Karpas-422 (cell line): ENCODE measurements around the gene LGR4. TPM values are rescaled to one million over a fixed set of nuclear protein-coding genes. Genes with fewer than 3 reads are reported as not detected.

Experiments used
- DNase-seq: peaks from one replicate; pipeline ENCODE4 v3.0.0-alpha.2; 2015
- H2AFZ ChIP-seq: fragments of 200-600 bp; sonication (generic); 2 replicates; pipeline ENCODE4 v1.6.1; 2014; ENCODE audit warnings: antibody characterized with exemption, low read length, mixed read lengths
- H3K27ac ChIP-seq: fragments of 200-600 bp; sonication (generic); 2 replicates; pipeline ENCODE4 v1.5.1; 2014; ENCODE audit warnings: mild to moderate bottlenecking, low read length, moderate library complexity
- H3K27me3 ChIP-seq: fragments of 200-600 bp; sonication (generic); 2 replicates; pipeline ENCODE4 v1.6.1; 2014; ENCODE audit warnings: low read length, mixed read lengths
- H3K36me3 ChIP-seq: fragments of 200-600 bp; sonication (generic); 2 replicates; pipeline ENCODE4 v1.6.1; 2014; ENCODE audit warnings: low read length, mixed read lengths; ENCODE audit not compliant: insufficient read depth
- H3K4me1 ChIP-seq: fragments of 200-600 bp; sonication (generic); 2 replicates; pipeline ENCODE4 v1.6.1; 2014; ENCODE audit warnings: mild to moderate bottlenecking, low read length, mixed read lengths
- H3K4me2 ChIP-seq: fragments of 200-600 bp; sonication (generic); 2 replicates; pipeline ENCODE4 v1.6.1; 2014; ENCODE audit warnings: low read length, low read depth, mild to moderate bottlenecking; ENCODE audit not compliant: poor library complexity, severe bottlenecking
- H3K4me3 ChIP-seq: fragments of 200-600 bp; sonication (generic); 2 replicates; pipeline ENCODE4 v1.5.1; 2014; ENCODE audit warnings: mild to moderate bottlenecking, antibody characterized with exemption, low read length, mixed read lengths
- H3K79me2 ChIP-seq: fragments of 200-600 bp; sonication (generic); 2 replicates; pipeline ENCODE4 v1.6.1; 2014; ENCODE audit warnings: mild to moderate bottlenecking, low read length, mixed read lengths
- H3K9ac ChIP-seq: fragments of 200-600 bp; sonication (generic); 2 replicates; pipeline ENCODE4 v1.6.0; 2014; ENCODE audit warnings: low read length
- H3K9me2 ChIP-seq: fragments of 200-600 bp; sonication (generic), shearing (Covaris generic); replicated peaks from 2 replicates; pipeline ENCODE4 v1.6.0; 2014; ENCODE audit warnings: mild to moderate bottlenecking, low read length, moderate library complexity; ENCODE audit not compliant: insufficient read depth
- H3K9me3 ChIP-seq: fragments of 300-700, 200-600 bp; sonication (generic); 2 replicates; pipeline ENCODE4 v1.6.1; 2014; ENCODE audit warnings: low read length, mixed read lengths
- H4K20me1 ChIP-seq: fragments of 200-600 bp; sonication (generic); 2 replicates; pipeline ENCODE4 v1.6.1; 2014; ENCODE audit warnings: mild to moderate bottlenecking, antibody characterized with exemption, low read length, low read depth; ENCODE audit not compliant: insufficient read depth
- total RNA-seq: library from RNA; depleted of rRNA; stranded (reverse); fragments of >200 nt; shearing (Covaris generic); gene quantifications from 2 replicates; pipeline ENCODE4 v1.2.3, GENCODE V29; 2014; ENCODE audit warnings: low replicate concordance

LGR4 gene
- total RNA-seq, 1 experiment from 2014 or later = 0.04 TPM

DNA sequence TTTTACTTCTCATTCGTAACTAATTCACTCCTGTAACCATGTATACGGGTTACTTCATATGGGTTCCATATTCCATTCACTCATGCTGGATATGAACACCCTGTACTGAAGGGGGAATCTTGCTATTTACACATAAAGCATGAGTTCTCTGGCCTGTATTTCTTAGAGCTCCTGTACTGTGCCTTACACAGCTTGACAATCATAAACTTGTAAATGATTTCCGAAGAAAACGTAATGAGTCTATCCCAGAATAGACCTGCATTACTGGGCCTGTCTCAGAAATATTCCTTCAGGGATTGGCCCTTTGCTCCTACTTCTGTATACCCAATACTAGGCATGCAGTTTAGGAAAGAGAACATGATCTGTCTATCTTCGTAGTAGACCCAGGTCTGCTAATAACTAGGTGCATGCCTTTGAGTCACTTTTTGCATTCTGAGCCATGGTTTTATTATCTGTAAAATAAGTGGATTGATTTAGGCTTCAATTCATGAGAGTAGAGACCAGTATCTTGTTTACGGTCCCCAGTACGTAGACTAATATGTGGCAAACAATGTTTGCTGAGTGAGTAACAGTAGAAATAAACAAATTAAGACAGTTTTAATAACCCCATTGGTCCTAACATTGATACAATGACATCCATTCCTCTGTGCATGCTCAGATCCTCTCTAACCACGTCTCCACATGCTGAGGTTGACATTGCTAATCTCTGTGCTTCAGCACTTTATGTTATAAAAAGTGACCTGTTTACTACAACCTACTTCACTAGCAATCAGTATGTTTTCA lies 110.8 kb downstream of the LGR4 start:
- Histone ChIP-seq H3K4me2 (peak overlapping the region; percentile 95), H3K9me2 (no peaks in the 10 kb centered on the region), H3K4me1 (peaks cover 30% of the 10 kb centered on the region), H3K9me3 (no peaks in the 10 kb centered on the region), H3K27ac (no peak overlapping the region), H3K4me3 (peak overlapping the region; percentile 94), H3K79me2 (peaks cover 54% of the 10 kb centered on the region), H4K20me1 (no peaks in the 10 kb centered on the region), H3K27me3 (no peaks in the 10 kb centered on the region), H3K9ac (peak overlapping the region; percentile 93), H2AFZ (peak overlapping the region; percentile 82), H3K36me3 (no peaks in the 10 kb centered on the region)
- DNase-seq = no peak

DNA sequence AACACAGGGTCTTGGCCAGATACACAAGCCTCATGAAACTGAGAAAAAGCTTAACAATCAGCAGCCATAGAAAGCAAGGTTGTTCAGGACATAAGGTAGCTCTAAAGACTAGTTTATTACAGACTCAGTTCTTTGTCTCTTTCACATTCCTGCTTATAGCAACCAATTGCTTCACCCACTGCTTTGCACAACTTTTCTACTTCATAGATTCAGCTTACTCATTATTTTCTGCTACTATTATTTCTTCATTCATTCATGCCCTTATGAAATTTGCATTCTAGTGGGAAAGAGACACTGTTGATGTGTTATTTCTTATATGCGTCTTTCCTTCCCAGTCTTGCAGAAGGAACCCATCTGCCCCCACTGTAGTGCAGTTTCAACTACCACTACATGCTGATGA lies 114.3 kb downstream of the LGR4 start:
- DNase-seq = no peak
- no peaks in the 10 kb centered on the region for H3K27me3 ChIP-seq
- peaks cover 23% of the 10 kb centered on the region for H3K4me1 ChIP-seq
- H4K20me1 ChIP-seq = no peaks in the 10 kb centered on the region
- no peaks in the 10 kb centered on the region for H3K36me3 ChIP-seq
- H3K9me2 ChIP-seq = no peaks in the 10 kb centered on the region
- peaks cover 67% of the 10 kb centered on the region for H3K79me2 ChIP-seq
- no peak overlapping the region for H2AFZ ChIP-seq
- no peak overlapping the region for H3K4me2 ChIP-seq
- no peaks in the 10 kb centered on the region for H3K9me3 ChIP-seq
- H3K4me3 ChIP-seq = no peak overlapping the region
- H3K9ac ChIP-seq = no peak overlapping the region
- H3K27ac ChIP-seq = no peak overlapping the region

DNA sequence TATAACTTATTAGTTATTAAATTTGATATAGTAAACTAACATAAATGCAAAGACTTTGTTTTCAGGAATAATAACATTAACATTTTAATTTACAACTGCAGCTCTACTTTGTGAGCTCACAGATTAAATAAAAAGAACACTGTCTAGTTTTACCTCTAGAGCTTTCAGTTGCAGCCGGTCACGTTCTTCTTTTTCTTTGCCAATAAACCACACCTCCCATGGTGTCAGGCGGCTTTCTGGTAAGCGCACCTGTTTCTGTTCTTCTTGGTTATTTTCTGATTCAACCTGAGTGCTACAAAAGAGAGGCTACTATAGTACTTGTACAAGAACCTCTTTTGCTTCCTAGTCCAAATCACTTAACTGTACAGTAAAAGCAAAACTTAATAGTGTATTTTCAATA lies 115.3 kb downstream of the LGR4 start:
- Histone ChIP-seq H3K4me2 (no peak overlapping the region), H2AFZ (no peak overlapping the region), H3K9me3 (no peaks in the 10 kb centered on the region), H3K27ac (no peak overlapping the region), H3K4me3 (no peak overlapping the region), H3K9me2 (no peaks in the 10 kb centered on the region), H4K20me1 (no peaks in the 10 kb centered on the region), H3K9ac (no peak overlapping the region), H3K4me1 (peaks cover 21% of the 10 kb centered on the region), H3K36me3 (0 out of 2 replicates have a peak, but pooled peaks cover 4% of the 10 kb centered on the region), H3K27me3 (no peaks in the 10 kb centered on the region), H3K79me2 (peaks cover 66% of the 10 kb centered on the region)
- no peak for DNase-seq

DNA sequence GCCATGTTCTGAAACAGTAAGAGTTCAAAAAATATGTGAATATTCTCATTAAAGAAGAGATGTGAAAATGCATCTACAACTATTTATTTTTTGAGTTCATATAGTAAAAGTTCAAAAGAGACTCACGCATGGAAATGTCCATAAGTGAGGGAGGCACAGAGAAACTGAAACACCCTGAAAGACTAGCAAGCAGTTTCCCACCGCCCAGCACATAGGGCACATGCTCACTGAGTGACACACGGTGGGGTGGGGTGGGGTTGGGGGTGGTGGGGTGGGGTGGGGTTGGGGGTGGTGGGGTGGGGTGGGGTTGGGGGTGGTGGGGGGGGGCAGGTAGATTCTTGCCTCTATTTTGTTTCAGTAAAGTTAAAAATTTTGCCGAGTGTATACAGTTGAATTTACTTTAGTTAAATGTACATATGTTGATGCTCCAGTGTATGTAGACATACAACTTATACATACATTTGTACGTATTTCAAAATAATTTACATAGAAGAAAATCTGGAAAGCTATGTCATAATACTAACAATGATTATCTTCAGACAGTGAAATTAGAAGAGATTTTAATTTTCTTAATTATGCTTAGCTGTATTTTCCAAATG lies 115.9 kb downstream of the LGR4 start:
- no peak overlapping the region for H2AFZ ChIP-seq
- H3K79me2 ChIP-seq = peaks cover 64% of the 10 kb centered on the region
- no peak overlapping the region for H3K4me3 ChIP-seq
- H4K20me1 ChIP-seq = no peaks in the 10 kb centered on the region
- H3K9me3 ChIP-seq = no peaks in the 10 kb centered on the region
- H3K36me3 ChIP-seq = 0 out of 2 replicates have a peak, but pooled peaks cover 4% of the 10 kb centered on the region
- no peak overlapping the region for H3K9ac ChIP-seq
- H3K27me3 ChIP-seq = no peaks in the 10 kb centered on the region
- H3K4me2 ChIP-seq = no peak overlapping the region
- H3K9me2 ChIP-seq = no peaks in the 10 kb centered on the region
- peaks cover 15% of the 10 kb centered on the region for H3K4me1 ChIP-seq
- no peak overlapping the region for H3K27ac ChIP-seq
- no peak for DNase-seq

DNA sequence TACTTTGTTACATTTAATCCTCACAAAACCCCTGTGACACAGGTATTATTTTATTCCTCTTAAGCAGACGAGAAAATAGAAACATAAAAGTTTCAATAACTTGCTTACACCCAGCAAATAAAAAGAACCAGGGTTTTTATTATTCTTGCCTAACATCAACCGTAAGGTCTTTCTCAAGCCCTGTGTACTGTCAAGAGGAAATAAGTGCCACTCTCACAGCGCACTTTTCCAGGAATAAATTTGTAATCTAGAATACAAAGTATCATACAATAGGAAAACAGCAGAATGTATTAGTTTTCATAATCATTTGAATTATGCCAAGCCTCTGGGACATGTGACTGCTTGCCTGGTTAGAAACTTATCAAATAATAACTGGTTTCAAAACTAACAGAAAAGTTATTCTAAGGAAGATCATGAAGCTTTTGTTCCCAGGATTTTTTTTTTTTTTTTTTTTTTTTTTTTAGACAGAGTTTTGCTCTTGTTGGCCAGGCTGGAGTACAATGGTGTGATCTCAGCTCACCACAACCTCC lies 117.0 kb downstream of the LGR4 start:
- no peaks in the 10 kb centered on the region for H3K27me3 ChIP-seq
- no peak for DNase-seq
- no peak overlapping the region for H3K27ac ChIP-seq
- 0 out of 2 replicates have a peak, but pooled peaks cover 4% of the 10 kb centered on the region for H3K36me3 ChIP-seq
- no peak overlapping the region for H3K4me3 ChIP-seq
- H3K79me2 ChIP-seq = peaks cover 62% of the 10 kb centered on the region
- H2AFZ ChIP-seq = no peak overlapping the region
- H3K4me1 ChIP-seq = peaks cover 7% of the 10 kb centered on the region; the same call in 1 of the 2 replicates
- H3K9ac ChIP-seq = no peak overlapping the region
- H3K9me2 ChIP-seq = no peaks in the 10 kb centered on the region
- H3K9me3 ChIP-seq = no peaks in the 10 kb centered on the region
- H4K20me1 ChIP-seq = no peaks in the 10 kb centered on the region
- no peak overlapping the region for H3K4me2 ChIP-seq

DNA sequence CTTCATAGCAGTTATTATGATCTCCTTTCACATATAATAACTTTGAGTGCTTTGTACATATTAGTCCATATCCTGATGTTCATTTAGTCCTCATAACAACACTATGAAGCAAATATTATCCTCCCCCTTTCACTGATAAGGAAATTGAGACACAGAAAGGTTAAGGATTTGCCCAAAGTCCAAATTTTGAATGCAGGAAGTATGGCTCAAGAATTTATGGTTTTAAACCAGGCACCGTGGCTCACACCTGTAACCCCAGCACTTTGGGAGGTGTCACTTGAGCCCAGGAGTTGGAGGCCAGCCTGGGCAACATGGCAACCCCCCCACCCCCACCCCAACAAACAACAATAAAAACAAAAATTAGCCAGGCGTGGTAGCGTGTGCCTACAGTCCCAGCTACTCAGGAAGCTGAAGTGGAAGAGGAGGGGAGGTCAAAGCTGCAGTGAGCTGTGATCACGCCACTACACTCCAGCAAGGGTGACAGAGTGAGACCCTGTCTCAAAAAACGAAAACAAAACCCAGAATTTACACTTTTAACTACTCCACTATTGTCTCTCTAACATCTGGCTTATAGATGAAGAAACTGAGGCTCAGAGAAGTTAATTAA lies 118.1 kb downstream of the LGR4 start:
- no peaks in the 10 kb centered on the region for H3K9me3 ChIP-seq
- no peak overlapping the region for H3K4me3 ChIP-seq
- no peak overlapping the region for H3K4me2 ChIP-seq
- no peaks in the 10 kb centered on the region for H4K20me1 ChIP-seq
- H3K9me2 ChIP-seq = no peaks in the 10 kb centered on the region
- H3K9ac ChIP-seq = no peak overlapping the region
- no peaks in the 10 kb centered on the region for H3K27me3 ChIP-seq
- no peak for DNase-seq
- H2AFZ ChIP-seq = no peak overlapping the region
- H3K27ac ChIP-seq = no peak overlapping the region
- H3K36me3 ChIP-seq = peaks cover 10% of the 10 kb centered on the region; the same call in 1 of the 2 replicates
- peaks cover 7% of the 10 kb centered on the region; the same call in 1 of the 2 replicates for H3K4me1 ChIP-seq
- H3K79me2 ChIP-seq = peaks cover 50% of the 10 kb centered on the region

DNA sequence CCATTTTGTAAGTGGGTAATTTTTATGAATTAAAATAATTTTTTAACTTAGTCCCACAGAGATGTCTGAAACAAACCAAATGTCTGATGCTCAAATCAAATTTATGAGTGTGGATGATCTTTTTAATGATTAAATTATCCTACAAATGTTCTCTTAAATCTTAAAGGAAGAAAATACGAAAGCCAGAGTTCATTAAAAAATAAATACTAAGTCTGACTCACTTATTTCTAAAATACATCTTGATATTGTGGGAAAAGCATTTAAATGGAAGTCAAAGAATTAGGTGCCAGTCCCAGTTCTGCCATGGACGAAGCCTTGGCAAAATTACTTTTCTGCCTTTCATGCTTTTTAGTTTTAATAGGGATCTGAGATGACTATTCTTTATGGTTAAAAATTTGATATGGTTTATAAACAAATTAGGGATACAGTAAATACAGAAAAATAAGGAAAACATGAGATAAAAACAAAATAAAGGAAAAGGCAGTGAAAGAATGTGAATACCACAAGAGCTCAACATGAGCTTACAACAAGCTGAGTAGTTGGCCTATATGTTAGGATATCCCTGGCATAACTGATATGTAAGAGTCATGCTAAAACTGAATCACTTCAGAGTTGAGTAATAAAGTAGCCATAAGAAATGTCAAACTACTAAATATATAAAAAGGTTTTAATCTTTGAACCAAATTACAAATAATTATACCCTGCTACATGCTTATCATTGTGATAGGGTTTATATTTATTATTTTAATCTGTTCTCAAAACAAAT lies 118.8 kb downstream of the LGR4 start:
- peaks cover 44% of the 10 kb centered on the region for H3K79me2 ChIP-seq

More for the DNA sequence above, 118.8 kb downstream of the LGR4 start:
- Histone ChIP-seq H3K4me2 (no peak overlapping the region), H3K27me3 (no peaks in the 10 kb centered on the region), H3K27ac (no peak overlapping the region), H3K9ac (no peak overlapping the region), H3K9me2 (no peaks in the 10 kb centered on the region), H3K4me3 (no peak overlapping the region), H3K4me1 (peaks cover 5% of the 10 kb centered on the region; the same call in 1 of the 2 replicates), H2AFZ (no peak overlapping the region), H3K9me3 (no peaks in the 10 kb centered on the region), H4K20me1 (no peaks in the 10 kb centered on the region), H3K36me3 (peaks cover 13% of the 10 kb centered on the region; the same call in 1 of the 2 replicates)
- no peak for DNase-seq
